ENCODE results near the gene SGCG.
"Not testable (repeated sequence)": the region's sequence is repeated elsewhere in the genome, so short reads cannot be mapped to it uniquely, and the experiment has no call there.

SGCG gene

GRCh38 chr13:23292586-23292985, 111.8 kb downstream of the SGCG start:
- Histone ChIP-seq H3K9me3 (ENCODE audit: insufficient read depth, low read length) (peaks cover 10% of the 10 kb centered on the region), H3K4me1 (ENCODE audit: insufficient read depth, insufficient read length) (no peaks in the 10 kb centered on the region), H3K4me3 (ENCODE audit: insufficient read length, low read depth) (no peak overlapping the region), H3K36me3 (ENCODE audit: insufficient read depth, insufficient read length, low read length) (no peaks in the 10 kb centered on the region), H3K9ac (ENCODE audit: insufficient read length, low read depth) (no peak overlapping the region), H3K27me3 (ENCODE audit: insufficient read depth, insufficient read length) (no peaks in the 10 kb centered on the region)
- no peak for TF ChIP-seq ZNF274 (IDR thresholded peaks at IDR 0.05; ENCODE audit: low read depth, low read length)
- TF ChIP-seq SUZ12 (IDR thresholded peaks at IDR 0.05; ENCODE audit: extremely low read depth, insufficient read depth, insufficient read length), result no peak
- no peak for TF ChIP-seq YY1 (IDR thresholded peaks at IDR 0.05; ENCODE audit: insufficient read depth, insufficient read length)
- DNase-seq (ENCODE audit: low read depth, low spot score), result no peak

GRCh38 chr13:23314837-23315236, 134.1 kb downstream of the SGCG start:
- DNase-seq (ENCODE audit: low read depth, low spot score); H3K4me3 ChIP-seq (ENCODE audit: insufficient read length, low read depth); H3K9me3 ChIP-seq (ENCODE audit: insufficient read depth, low read length); H3K9ac ChIP-seq (ENCODE audit: insufficient read length, low read depth); H3K4me1 ChIP-seq (ENCODE audit: insufficient read depth, insufficient read length); H3K27me3 ChIP-seq (ENCODE audit: insufficient read depth, insufficient read length); H3K36me3 ChIP-seq (ENCODE audit: insufficient read depth, insufficient read length, low read length): not testable (repeated sequence)

GRCh38 chr13:23319883-23320224, 139.1 kb downstream of the SGCG start:
- Histone ChIP-seq H3K36me3 (ENCODE audit: insufficient read depth, insufficient read length, low read length) (no peaks in the 10 kb centered on the region), H3K4me3 (ENCODE audit: insufficient read length, low read depth) (no peak overlapping the region), H3K9me3 (ENCODE audit: insufficient read depth, low read length) (no peaks in the 10 kb centered on the region), H3K4me1 (ENCODE audit: insufficient read depth, insufficient read length) (no peaks in the 10 kb centered on the region), H3K9ac (ENCODE audit: insufficient read length, low read depth) (no peak overlapping the region), H3K27me3 (ENCODE audit: insufficient read depth, insufficient read length) (no peaks in the 10 kb centered on the region)
- DNase-seq (ENCODE audit: low read depth, low spot score), result no peak
- TF ChIP-seq ZNF274 (IDR thresholded peaks at IDR 0.05; ENCODE audit: low read depth, low read length) (no peak), YY1 (IDR thresholded peaks at IDR 0.05; ENCODE audit: insufficient read depth, insufficient read length) (no peak)

- Histone ChIP-seq H3K4me3 (ENCODE audit: insufficient read length, low read depth) (no peak overlapping the region), H3K9me3 (ENCODE audit: insufficient read depth, low read length) (no peaks in the 10 kb centered on the region), H3K4me1 (ENCODE audit: insufficient read depth, insufficient read length) (no peaks in the 10 kb centered on the region), H3K9ac (ENCODE audit: insufficient read length, low read depth) (no peak overlapping the region), H3K27me3 (ENCODE audit: insufficient read depth, insufficient read length) (no peaks in the 10 kb centered on the region), H3K36me3 (ENCODE audit: insufficient read depth, insufficient read length, low read length) (no peaks in the 10 kb centered on the region)
- DNase-seq (ENCODE audit: low read depth, low spot score), result no peak
- TF ChIP-seq SUZ12 (IDR thresholded peaks at IDR 0.05; ENCODE audit: extremely low read depth, insufficient read depth, insufficient read length) (no peak), YY1 (IDR thresholded peaks at IDR 0.05; ENCODE audit: insufficient read depth, insufficient read length) (no peak), ZNF274 (IDR thresholded peaks at IDR 0.05; ENCODE audit: low read depth, low read length) (no peak)
Observed at GRCh38 chr13:23320926-23321534, 140.3 kb downstream of the SGCG start.

GRCh38 chr13:23321535-23322241, 140.9 kb downstream of the SGCG start:
- Histone ChIP-seq H3K27me3 (ENCODE audit: insufficient read depth, insufficient read length) (no peaks in the 10 kb centered on the region), H3K9ac (ENCODE audit: insufficient read length, low read depth) (no peak overlapping the region), H3K36me3 (ENCODE audit: insufficient read depth, insufficient read length, low read length) (no peaks in the 10 kb centered on the region), H3K4me1 (ENCODE audit: insufficient read depth, insufficient read length) (no peaks in the 10 kb centered on the region), H3K4me3 (ENCODE audit: insufficient read length, low read depth) (no peak overlapping the region), H3K9me3 (ENCODE audit: insufficient read depth, low read length) (no peaks in the 10 kb centered on the region)
- DNase-seq (ENCODE audit: low read depth, low spot score), result no peak
- no peak for TF ChIP-seq ZNF274 (IDR thresholded peaks at IDR 0.05; ENCODE audit: low read depth, low read length)
- TF ChIP-seq SUZ12 (IDR thresholded peaks at IDR 0.05; ENCODE audit: extremely low read depth, insufficient read depth, insufficient read length), result no peak
- no peak for TF ChIP-seq YY1 (IDR thresholded peaks at IDR 0.05; ENCODE audit: insufficient read depth, insufficient read length)

- Histone ChIP-seq H3K36me3 (ENCODE audit: insufficient read depth, insufficient read length, low read length) (no peaks in the 10 kb centered on the region), H3K27me3 (ENCODE audit: insufficient read depth, insufficient read length) (no peaks in the 10 kb centered on the region), H3K4me1 (ENCODE audit: insufficient read depth, insufficient read length) (no peaks in the 10 kb centered on the region), H3K9ac (ENCODE audit: insufficient read length, low read depth) (no peak overlapping the region), H3K9me3 (ENCODE audit: insufficient read depth, low read length) (no peaks in the 10 kb centered on the region), H3K4me3 (ENCODE audit: insufficient read length, low read depth) (no peak overlapping the region)
- no peak for DNase-seq (ENCODE audit: low read depth, low spot score)
- TF ChIP-seq ZNF274 (IDR thresholded peaks at IDR 0.05; ENCODE audit: low read depth, low read length) (no peak), SUZ12 (IDR thresholded peaks at IDR 0.05; ENCODE audit: extremely low read depth, insufficient read depth, insufficient read length) (no peak), YY1 (IDR thresholded peaks at IDR 0.05; ENCODE audit: insufficient read depth, insufficient read length) (no peak)
Observed at GRCh38 chr13:23322353-23323336, 141.9 kb downstream of the SGCG start.

Data from NT2/D1 (cell line).